Psoas muscle (tissue), 8 donors: ENCODE measurements around the gene ELL. TPM values are rescaled to one million over a fixed set of nuclear protein-coding genes. Genes with fewer than 3 reads are reported as not detected.

Experiments used
- ATAC-seq, 4 donors: fragments of 200-7000 bp; cut with Tn5 transposase; one replicate each; pipeline ENCODE4 v1.9.1; 2020; ENCODE audit warnings: moderate library complexity in 3 of 4, mild to moderate bottlenecking in 2 of 4
- DNase-seq, 2 donors: peaks; one replicate each; pipeline ENCODE4 v3.0.0-alpha.2; 2020
- H3K27ac ChIP-seq: fragments of 200-600 bp; one replicate; pipeline ENCODE4 v1.8.0; 2022
- H3K27me3 ChIP-seq, 3 donors: fragments of 200-600 bp in 1 of 3; one replicate each; pipeline versions ENCODE4 v1.6.1 to v1.8.0; 2013 to 2022; ENCODE audit warnings: low read length in 2 of 3, mild to moderate bottlenecking in 2 of 3, moderate library complexity in 1 of 3; ENCODE audit not compliant: insufficient read depth in 3 of 3
- H3K36me3 ChIP-seq, 2 donors: fragments of 200-600 bp in 1 of 2; one replicate each; pipeline versions ENCODE4 v1.6.1 to v1.8.0; 2013 to 2022; ENCODE audit warnings: low read depth in 1 of 2, mild to moderate bottlenecking in 1 of 2, moderate library complexity in 1 of 2; ENCODE audit not compliant: insufficient read depth in 1 of 2
- H3K4me1 ChIP-seq: fragments of 200-600 bp; one replicate; pipeline ENCODE4 v1.8.0; 2022
- H3K4me3 ChIP-seq: fragments of 200-600 bp; one replicate; pipeline ENCODE4 v1.8.0; 2022; ENCODE audit warnings: mild to moderate bottlenecking
- H3K9me3 ChIP-seq: fragments of 200-600 bp; one replicate; pipeline ENCODE4 v1.8.0; 2022
- WGBS, 3 donors: extraction: QIAGEN DNeasy Blood & Tissue Kit; methylation state at CpG; one replicate each; pipeline versions ENCODE4 v1.1.6 to v1.1.7; 2013; 5-methylcytosine and 5-hydroxymethylcytosine counted together
- intact Hi-C, 2 donors: fragments of 100-400 bp; cut with DNase I; formaldehyde crosslinking; loops; one replicate each; pipeline versions ENCODE4 v1.11.0 to v1.14.2; 2022
- polyA plus RNA-seq, 3 donors: library from polyadenylated mRNA; stranded (reverse); fragments of 200-250 nt; gene quantifications; one replicate each; pipeline ENCODE4 v1.2.3, GENCODE V29; 2013
- total RNA-seq, 4 donors: library from RNA; stranded (reverse); fragmentation: NEBNext Ultra II Directional in 2 of 4; extraction: Animal tissue kit (Norgen Biotek cat#: 25700) in 2 of 4; gene quantifications; one replicate each; pipeline versions ENCODE4 v1.2.1 to v1.2.4, GENCODE V29; 2021 to 2023
- TF ChIP-seq, protein P1 (sequence below): fragments of 200-600 bp; IDR thresholded peaks from one replicate; pipeline ENCODE4 v1.8.0; 2022; ENCODE audit warnings: antibody characterized with exemption
- donor health status: healthy with polysubstance abuse.
- donor health status: DM: no; HTN: no; CAD: no; lungs with moderate emphysema.
- donor health status: Bipolar disorder and iron deficiency.
- donor health status: healthy.
- donor health status: DM: yes; HTN: yes; CAD: no.
- donor health status: DM: no; HTN: no; CAD: no.
- donor health status: DM: no; HTN: no; CAD: no.
- donor health status: DM: yes; HTN: yes; CAD: no.

The ELL gene
- total and polyA plus RNA-seq, 7 donors, result 7.5 to 40.2 (median 17.5) TPM

DNA sequence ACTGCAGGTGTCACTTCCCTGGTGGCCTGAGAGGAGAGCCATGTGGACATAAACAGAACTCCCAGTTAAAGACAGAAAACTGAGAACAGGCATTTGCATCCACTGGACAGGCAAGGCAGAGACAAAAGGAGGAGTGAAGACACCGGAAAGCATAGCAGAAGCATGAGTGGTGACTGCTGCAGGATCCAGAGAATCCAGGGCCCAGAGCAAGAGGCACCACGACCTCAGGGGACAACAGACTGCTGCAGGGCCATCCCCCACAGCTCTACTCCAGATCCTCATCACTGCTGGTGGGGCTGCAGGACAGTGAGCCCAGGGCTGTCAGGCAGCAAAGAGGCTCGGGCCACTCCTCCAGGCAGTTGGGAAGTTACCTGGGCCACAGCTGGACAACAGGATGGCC lies 69.5 kb downstream of the ELL start:
- Histone ChIP-seq H3K4me1 (peaks cover 25% of the 10 kb centered on the region), H3K9me3 (no peaks in the 10 kb centered on the region), H3K27ac (no peak overlapping the region), H3K27me3 (no peaks in the 10 kb centered on the region), H3K4me3 (no peak overlapping the region), H3K36me3 (peaks cover 9 to 75% of the 10 kb centered on the region in 2 donors)
- ATAC-seq, result no peak
- no peak for DNase-seq
- intact Hi-C loops, result loop anchor here (5.0 to 10.0 kb wide), 4 partner anchors 105 to 395 kb away; partner anchors contain the start of gene KXD1 (in 1 of the 2)
- TF ChIP-seq, protein P1, sequence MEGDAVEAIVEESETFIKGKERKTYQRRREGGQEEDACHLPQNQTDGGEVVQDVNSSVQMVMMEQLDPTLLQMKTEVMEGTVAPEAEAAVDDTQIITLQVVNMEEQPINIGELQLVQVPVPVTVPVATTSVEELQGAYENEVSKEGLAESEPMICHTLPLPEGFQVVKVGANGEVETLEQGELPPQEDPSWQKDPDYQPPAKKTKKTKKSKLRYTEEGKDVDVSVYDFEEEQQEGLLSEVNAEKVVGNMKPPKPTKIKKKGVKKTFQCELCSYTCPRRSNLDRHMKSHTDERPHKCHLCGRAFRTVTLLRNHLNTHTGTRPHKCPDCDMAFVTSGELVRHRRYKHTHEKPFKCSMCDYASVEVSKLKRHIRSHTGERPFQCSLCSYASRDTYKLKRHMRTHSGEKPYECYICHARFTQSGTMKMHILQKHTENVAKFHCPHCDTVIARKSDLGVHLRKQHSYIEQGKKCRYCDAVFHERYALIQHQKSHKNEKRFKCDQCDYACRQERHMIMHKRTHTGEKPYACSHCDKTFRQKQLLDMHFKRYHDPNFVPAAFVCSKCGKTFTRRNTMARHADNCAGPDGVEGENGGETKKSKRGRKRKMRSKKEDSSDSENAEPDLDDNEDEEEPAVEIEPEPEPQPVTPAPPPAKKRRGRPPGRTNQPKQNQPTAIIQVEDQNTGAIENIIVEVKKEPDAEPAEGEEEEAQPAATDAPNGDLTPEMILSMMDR, result no peak
- whole genome bisulfite sequencing, 3 donors, result 69 to 77% (median 76%) methylated on average over 3 of the region's 3 CpGs

- Histone ChIP-seq H3K36me3 (peaks cover 7 to 80% of the 10 kb centered on the region in 2 donors), H3K27me3 (no peaks in the 10 kb centered on the region), H3K9me3 (no peaks in the 10 kb centered on the region), H3K27ac (peak overlapping the region; percentile 23), H3K4me1 (peaks cover 13% of the 10 kb centered on the region), H3K4me3 (no peak overlapping the region)
- intact Hi-C loops, result loop anchor here (5.0 to 10.0 kb wide), 4 partner anchors 106 to 396 kb away; partner anchors contain the start of gene KXD1 (in 1 of the 2)
- DNase-seq (peak; percentile 85 to 94), ATAC-seq (peak; percentile 79 to 90 (median 84))
- TF ChIP-seq, protein P1, result peak; percentile 97
- WGBS, 3 donors, result 42 to 52% (median 50%) methylated on average over 20 to 26 of the region's 26 CpGs
Measured at GRCh38 chr19:18450931-18451836, 70.7 kb downstream of the ELL start.

- DNase-seq (peak in 1 of 2 donors; percentile 15), ATAC-seq (peak in 3 of 4 donors; percentile 4 to 10 (median 6))
- Histone ChIP-seq H3K27ac (no peak overlapping the region), H3K4me1 (peaks cover 12% of the 10 kb centered on the region), H3K9me3 (no peaks in the 10 kb centered on the region), H3K36me3 (peaks cover 6 to 78% of the 10 kb centered on the region in 2 donors), H3K4me3 (no peak overlapping the region), H3K27me3 (no peaks in the 10 kb centered on the region)
- TF ChIP-seq, protein P1, result no peak
- intact Hi-C loops, result loop anchor here (5.0 to 10.0 kb wide), 4 partner anchors 107 to 397 kb away; partner anchors contain the start of gene KXD1 (in 1 of the 2)
- 77 to 84% (median 79%) methylated on average over 30 to 33 of the region's 33 CpGs for WGBS, 3 donors
Measured at GRCh38 chr19:18450021-18450930, 71.6 kb downstream of the ELL start.

- no peak for ATAC-seq
- TF ChIP-seq, protein P1, result no peak
- no peak overlapping the region for H3K27ac ChIP-seq
- H3K4me1 ChIP-seq, result peaks cover 12% of the 10 kb centered on the region
- intact Hi-C loops, result no loop called here
- H3K9me3 ChIP-seq, result no peaks in the 10 kb centered on the region
- H3K36me3 ChIP-seq, result peaks cover 9 to 83% of the 10 kb centered on the region in 2 donors
- no peak overlapping the region for H3K4me3 ChIP-seq
- no peak for DNase-seq
- WGBS, 3 donors, result 87 to 91% (median 88%) methylated on average over 14 of the region's 14 CpGs
- H3K27me3 ChIP-seq, result no peaks in the 10 kb centered on the region
Measured at GRCh38 chr19:18449552-18449951, 72.3 kb downstream of the ELL start.
